Measurements from ENCODE around the gene SAMD11.

SAMD11 gene

GRCh38 chr1:917466-918091, 6.1 kb upstream of the SAMD11 start:
- DNase-seq: no peak

- DNase-seq: no peak
Measured at GRCh38 chr1:918353-918752, 5.4 kb upstream of the SAMD11 start.

- DNase-seq: no peak
Measured at GRCh38 chr1:918843-919242, 4.9 kb upstream of the SAMD11 start.

DNA sequence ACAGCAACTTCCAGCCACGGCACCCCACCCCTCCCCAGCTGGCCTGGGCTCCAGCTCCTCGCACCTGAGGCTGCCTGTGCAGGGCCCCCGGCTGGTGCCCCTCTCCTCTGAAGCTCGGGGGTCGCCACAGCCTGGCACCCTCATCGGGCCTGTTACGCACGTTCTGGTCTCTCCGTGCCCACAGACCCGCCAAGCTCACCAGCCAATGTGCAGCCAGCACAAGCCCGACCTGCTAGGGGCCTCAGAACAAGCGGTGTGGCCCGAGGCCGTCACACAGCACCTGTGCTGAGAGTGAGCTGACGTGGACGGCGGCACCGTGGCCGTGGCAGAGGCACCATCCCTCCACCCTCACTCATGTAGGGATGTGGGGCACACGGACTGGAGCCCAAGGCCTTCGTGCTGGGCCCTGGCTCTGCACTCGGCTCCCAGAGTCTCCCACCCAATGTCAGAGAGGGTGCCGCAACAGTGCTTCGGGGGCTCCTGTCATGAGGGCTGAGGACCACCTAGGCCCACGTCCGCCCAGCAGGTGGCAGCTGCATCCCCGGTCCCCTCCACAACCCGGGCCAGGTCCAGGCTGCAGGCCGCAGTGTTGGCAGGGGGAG, 4.4 kb upstream of the SAMD11 start:
- DNase-seq: no peak

DNA sequence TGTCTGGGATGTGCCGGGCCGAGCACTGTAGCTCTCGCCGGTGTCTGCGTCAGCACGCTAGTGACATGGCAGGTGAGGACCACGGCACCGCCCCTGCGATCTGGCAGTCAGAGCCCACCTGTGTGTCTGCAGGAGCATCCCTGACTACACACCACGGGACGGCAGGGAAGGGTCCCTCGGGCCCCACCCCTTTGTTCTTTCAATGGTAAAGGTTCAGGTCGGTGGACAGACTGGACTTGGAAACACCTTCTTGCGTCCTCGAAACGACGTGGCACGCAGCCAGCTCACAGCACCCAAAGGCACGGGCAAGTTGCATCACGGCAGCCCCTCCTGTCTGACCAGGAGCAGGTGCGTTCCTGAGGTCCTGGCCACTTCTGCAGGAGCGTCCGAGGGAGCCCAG, 3.7 kb upstream of the SAMD11 start:
- DNase-seq: no peak

GRCh38 chr1:920521-920920, 3.2 kb upstream of the SAMD11 start:
- DNase-seq: no peak

DNA sequence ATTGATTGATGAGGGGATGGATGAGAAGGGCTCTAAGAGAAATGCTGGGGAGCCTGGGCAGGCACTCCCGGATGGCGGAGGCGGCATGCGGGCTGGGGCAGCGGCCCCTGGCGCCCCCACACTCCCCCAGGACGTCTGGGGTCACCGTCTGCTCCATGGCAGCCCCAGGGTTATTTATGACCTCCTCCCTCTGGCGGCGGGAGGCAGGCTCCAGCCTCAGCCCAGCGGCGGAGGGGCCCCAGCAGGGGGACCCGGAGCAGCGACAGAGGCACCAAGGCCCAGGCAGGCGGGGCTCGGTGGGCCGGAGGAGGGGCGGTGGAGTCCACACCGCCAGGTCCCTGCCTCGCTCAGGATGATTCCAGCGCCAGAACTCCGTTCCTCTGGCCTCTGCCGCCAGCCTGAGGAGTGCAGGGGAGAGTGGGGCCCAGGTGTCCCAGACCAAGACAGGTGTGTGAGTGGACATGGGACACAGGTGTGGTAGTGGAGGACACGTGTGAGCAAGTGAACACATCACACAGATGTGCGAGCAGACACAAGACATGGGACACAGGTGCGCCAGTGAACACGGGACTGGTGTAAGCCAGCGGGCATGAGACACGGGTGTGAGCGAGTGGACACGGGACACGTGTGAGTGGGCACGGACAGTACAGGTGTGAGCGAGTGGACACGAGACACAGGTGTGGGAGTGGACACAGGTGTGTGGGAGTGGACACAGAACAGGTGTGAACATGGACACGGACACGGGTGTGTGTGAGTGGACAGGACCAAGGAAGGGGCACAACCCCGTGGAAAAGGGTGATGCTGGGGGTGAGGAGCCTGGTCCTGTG, 2.5 kb upstream of the SAMD11 start:
- DNase-seq: peak; percentile 89

GRCh38 chr1:923991-924655, 400 bp downstream of the SAMD11 start:
- DNase-seq: no peak

GRCh38 chr1:924656-925560, 1.2 kb downstream of the SAMD11 start:
- DNase-seq: peak; percentile 80

- DNase-seq: peak; percentile 77
Measured at GRCh38 chr1:925561-926421, 2.1 kb downstream of the SAMD11 start.

DNA sequence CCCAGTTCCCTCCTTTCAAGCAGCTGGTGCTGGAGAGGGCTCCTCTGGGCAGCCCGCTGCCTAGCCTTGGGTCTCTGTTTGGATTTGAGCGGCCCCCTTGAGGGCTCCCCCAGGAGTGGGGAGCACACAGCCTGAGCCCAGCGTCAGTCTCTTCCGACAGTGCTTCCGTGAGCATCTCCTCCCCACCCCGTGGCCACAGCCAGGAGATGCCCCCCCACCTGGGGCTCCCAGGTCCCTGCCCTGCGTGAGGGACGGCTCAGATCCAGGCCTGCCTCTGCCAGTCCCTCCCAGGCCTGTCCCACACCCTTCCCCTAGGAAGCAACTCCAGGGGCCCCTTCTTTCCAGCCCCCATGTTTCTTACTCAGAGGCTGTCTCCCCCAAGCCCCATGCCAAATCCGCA, 3.5 kb downstream of the SAMD11 start:
- DNase-seq: no peak

- no peak for DNase-seq
Measured at GRCh38 chr1:927748-928147, 4.0 kb downstream of the SAMD11 start.

DNA sequence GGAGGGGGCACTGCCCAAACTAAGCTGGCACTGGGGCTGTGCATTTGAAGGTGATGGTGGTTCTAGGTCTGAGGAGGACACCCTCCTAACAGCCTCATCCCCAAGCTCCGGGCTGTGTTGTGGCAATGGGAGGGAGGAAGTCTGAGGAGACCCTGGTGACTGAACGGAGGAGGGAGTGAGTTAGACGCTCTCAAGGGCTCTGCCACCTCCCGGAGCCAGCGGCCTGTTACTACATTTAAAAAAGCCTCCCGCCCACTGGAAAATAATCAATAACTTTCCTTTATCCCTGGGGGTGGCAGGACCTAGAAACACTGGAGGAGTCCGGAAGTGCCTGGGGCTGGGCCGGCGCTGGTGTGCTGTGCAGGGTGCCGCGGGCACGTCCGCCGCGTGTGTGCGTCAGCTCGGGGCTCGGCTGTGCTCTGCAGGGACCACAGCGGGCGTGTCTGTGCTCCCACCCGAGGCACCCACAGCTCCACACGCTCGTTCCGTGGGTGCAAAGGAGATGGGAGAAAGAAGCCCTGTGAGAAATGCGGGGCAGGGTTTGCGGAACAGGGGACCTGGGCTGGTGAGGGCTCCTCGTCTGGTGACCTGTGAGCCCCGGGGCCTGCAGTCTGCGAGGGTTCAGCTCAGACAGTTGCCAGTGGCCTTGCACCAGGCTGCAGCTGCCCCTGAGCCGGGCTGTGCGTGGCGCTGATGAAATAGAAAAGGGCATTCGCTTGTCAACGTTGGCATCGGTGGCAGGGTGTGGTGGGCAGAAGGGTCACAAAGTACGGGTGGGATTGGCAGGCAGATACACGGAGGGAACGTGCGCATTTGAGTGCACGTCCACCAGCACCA, 5.3 kb downstream of the SAMD11 start:
- no peak for DNase-seq

- no peak for DNase-seq
Measured at GRCh38 chr1:929712-930632, 6.2 kb downstream of the SAMD11 start.

GRCh38 chr1:930633-931138, 7.0 kb downstream of the SAMD11 start:
- no peak for DNase-seq

GRCh38 chr1:931380-932172, 7.9 kb downstream of the SAMD11 start:
- DNase-seq: no peak

GRCh38 chr1:932173-932510, 8.4 kb downstream of the SAMD11 start:
- DNase-seq: no peak
